Liver (tissue), 3 donors: ENCODE data around the gene HOXC11.

Experiments
- CTCF ChIP-seq: fragments of 150-350 bp; IDR thresholded peaks from 2 replicates; pipeline ENCODE4 v1.5.1; 2017; ENCODE audit warnings: improper control_type of control experiment, low read depth, low read length; ENCODE audit not compliant: missing input control
- EGR1 ChIP-seq, 2 donors: IDR thresholded peaks; 2 replicates each; pipeline ENCODE4 v1.6.1; 2016 to 2018; ENCODE audit warnings: antibody characterized with exemption in 2 of 2, low read depth in 2 of 2
- FOXA1 ChIP-seq: IDR thresholded peaks from 2 replicates; pipeline ENCODE4 v1.6.1; 2016; ENCODE audit warnings: antibody characterized with exemption
- HNF4A ChIP-seq, 2 donors: conservative IDR thresholded peaks; 2 replicates each; pipeline ENCODE4 v1.6.1; 2016; ENCODE audit warnings: antibody characterized with exemption in 2 of 2, mild to moderate bottlenecking in 2 of 2
- RAD21 ChIP-seq, 2 donors: IDR thresholded peaks; 2 replicates each; pipeline ENCODE4 v1.6.1; 2016; ENCODE audit warnings: antibody characterized with exemption in 2 of 2, mild to moderate bottlenecking in 2 of 2
- YY1 ChIP-seq: IDR thresholded peaks from 2 replicates; pipeline ENCODE4 v1.6.1; 2016; ENCODE audit warnings: antibody characterized with exemption, mild to moderate bottlenecking
- ZBTB33 ChIP-seq: IDR thresholded peaks from 2 replicates; pipeline ENCODE4 v1.6.1; 2016; ENCODE audit warnings: antibody characterized with exemption
- donor health status: healthy.
- donor health status: healthy.

- no peak for TF ChIP-seq EGR1 (IDR thresholded peaks at IDR 0.05; ENCODE audit: low read depth in 2 of 2)
- TF ChIP-seq RAD21 (IDR thresholded peaks at IDR 0.05): no peak
- no peak for TF ChIP-seq HNF4A (conservative IDR thresholded peaks at IDR 0.05)
- TF ChIP-seq YY1: no peak
- no peak for TF ChIP-seq CTCF
- TF ChIP-seq ZBTB33: no peak
- TF ChIP-seq FOXA1: no peak
Measured at GRCh38 chr12:53970451-53970850, 2.5 kb upstream of the HOXC11 start.
